ENCODE data around the gene PPP2R5D.
"Not testable (repeated sequence)": the region's sequence is repeated elsewhere in the genome, so short reads cannot be mapped to it uniquely, and the experiment has no call there.

PPP2R5D gene

GRCh38 chr6:42996513-42996912 lies 12.1 kb downstream of the PPP2R5D start:
- no peak for DNase-seq

- DNase-seq, result not testable (repeated sequence)
Measured at GRCh38 chr6:42998205-42998604, 13.8 kb downstream of the PPP2R5D start.

DNA sequence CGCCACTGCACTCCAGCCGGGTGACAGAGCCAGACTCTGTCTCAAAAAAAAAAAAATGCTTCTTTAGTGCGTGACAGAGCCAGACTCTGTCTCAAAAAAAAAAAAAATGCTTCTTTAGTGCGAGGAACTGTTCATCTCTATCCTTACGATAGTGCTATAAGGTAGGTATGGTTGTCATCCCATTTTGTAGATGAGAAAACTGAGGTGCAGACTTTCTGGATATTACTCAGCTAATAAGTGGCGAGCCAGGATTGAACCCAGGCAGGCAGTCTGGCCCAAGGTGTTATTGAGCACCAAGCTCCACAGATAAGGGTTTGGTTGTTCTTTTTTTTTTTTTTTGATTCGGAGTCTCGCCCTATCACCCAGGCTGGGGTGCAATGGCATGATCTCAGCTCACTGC lies 17.5 kb downstream of the PPP2R5D start:
- no peak for DNase-seq

- no peak for DNase-seq
Measured at GRCh38 chr6:43005844-43006243, 21.5 kb downstream of the PPP2R5D start.

DNA sequence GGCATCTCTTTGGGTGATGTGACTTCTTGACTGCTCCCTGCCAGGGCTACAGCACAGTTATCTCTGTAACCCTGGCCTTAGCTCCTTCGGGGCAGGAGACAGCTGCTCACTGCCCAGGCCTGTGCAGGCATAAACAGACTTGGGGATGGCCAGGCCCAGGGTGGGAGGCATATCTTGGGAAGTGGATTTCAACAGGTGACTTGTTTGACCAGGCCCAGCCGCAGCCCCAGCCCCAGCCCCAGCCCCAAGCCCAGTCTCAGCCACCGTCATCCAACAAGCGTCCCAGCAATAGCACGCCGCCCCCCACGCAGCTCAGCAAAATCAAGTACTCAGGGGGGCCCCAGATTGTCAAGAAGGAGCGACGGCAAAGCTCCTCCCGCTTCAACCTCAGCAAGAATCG lies 21.9 kb downstream of the PPP2R5D start:
- DNase-seq, result no peak

- no peak for DNase-seq
Measured at GRCh38 chr6:43007126-43007525, 22.8 kb downstream of the PPP2R5D start.

GRCh38 chr6:43009124-43009523 lies 24.8 kb downstream of the PPP2R5D start:
- DNase-seq, result peak in 1 of 2 experiments; percentile 52

DNA sequence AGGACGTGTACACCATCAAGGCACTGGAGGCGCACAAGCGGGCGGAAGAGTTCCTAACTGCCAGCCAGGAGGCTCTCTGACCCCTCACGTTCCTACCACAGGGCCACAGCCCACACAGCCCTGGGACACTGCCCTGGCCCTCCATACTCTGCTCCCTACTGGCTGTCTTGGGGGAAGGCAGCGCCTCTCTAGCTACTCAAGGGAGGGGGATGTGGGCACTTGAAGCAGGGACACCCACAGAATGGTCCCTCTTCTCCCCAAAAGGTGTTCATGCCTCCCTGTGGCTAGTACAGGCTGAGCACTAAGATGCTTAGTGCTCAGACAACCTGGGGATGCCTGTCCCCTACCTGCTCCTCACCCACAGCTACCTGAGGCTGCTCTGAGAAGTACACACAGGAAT lies 26.8 kb downstream of the PPP2R5D start:
- DNase-seq, result no peak

DNA sequence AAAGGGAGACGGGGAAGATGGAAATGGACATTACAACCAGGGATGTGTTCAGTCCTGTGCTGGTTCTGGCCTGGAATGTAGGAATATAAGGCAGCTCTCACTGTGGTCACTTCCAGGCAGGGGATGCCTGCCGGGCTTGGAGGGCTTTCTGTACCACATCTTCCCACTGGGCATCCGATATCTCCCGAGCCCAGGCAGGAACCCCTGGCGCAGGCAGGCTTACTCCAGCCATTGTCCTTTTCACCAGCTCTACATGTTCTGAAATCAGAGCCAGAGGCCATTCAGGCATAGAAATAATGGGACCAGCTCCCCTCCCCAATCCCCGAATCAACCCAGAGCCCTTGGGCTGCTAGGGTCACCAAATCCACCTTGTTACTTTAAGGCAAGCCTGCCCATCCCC lies 28.0 kb downstream of the PPP2R5D start:
- DNase-seq, result no peak

DNA sequence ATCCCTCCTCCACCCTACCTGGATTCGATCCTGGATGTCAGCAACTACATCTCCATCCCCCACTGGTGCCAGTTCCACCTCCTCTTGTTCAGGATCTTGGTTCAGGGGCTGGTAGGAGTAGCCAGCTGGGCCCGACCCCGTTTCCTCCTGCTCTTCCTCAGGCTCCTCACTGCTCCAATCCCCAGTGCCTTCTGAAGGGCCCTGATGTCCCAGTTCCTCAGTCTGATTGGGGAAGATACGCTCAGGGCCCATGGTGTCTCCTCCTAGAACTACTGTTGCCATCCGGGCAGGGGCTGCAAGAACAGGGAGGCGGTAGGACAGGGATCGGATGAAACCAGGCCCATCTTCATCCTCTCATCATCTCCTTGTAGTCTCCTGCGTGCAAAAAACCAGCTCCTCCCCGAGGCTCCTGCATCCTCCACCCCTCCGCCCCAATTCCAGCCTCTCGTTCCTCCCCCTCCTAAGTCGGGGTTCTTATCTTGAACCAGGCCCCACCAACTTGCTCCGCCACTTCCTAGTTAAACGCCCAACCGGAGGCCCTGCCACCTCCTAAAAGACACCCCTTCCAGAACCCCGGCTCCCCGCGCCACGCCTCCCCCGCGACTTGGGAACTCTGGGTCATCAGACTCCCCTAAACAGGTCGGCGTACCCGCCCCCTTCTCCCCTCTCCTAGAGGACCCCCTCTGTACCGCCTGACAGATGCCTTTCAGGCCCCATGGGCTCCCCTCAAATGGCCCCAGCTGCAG lies 28.9 kb downstream of the PPP2R5D start:
- DNase-seq, result no peak

GRCh38 chr6:43013843-43014433 lies 29.6 kb downstream of the PPP2R5D start, which contains the start of the genes KLHDC3 and MEA1:
TSS of gene KLHDC3 (plus strand) at chr6:43014249. CDS start at chr6:43017193, 2,944 bp downstream.
TSS of gene MEA1 (minus strand) at chr6:43013946. CDS start at chr6:43013813, 133 bp downstream.
- peak; percentile 99 to 100 for DNase-seq

- no peak for DNase-seq
Measured at GRCh38 chr6:43014434-43014909, 30.1 kb downstream of the PPP2R5D start.

DNA sequence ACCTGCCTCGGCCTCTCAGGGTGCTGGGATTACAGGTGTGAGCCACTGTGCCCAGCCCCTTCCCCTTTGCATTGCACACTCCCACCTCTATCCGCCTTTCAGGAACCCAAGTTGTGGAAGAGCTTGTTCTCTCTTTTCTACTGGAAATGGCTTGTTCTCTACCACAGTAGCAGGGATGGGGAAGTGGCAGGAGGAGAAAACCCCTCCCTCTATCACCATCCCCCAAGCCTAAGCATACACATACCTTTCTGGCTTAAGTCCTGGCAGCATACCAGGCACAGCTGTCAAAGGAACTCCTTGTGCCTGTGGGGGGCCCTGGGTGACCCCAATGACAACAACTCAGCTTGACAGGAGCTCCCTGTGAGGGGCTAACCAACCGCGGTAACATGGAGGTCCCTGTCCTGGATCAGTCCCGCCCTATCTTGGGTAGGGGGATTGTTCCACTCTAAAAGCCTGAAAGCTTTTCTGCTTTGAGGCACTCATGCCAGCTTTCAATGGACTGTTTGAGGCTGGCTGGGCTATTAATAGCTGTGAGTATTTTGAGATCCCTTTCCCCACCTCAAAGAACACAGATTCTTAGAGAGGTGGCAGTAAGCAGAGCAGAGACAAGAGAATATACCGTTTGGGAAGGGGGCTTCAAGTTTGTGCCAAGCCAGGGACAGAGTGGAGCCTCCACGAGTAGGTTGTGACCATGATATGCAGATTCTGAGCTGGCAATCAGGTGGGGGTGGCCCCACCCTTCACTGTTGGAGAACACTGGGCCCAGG lies 32.0 kb downstream of the PPP2R5D start:
- DNase-seq, result no peak

GRCh38 chr6:43016943-43017334 lies 32.6 kb downstream of the PPP2R5D start:
- no peak for DNase-seq

GRCh38 chr6:43019152-43019551 lies 34.8 kb downstream of the PPP2R5D start:
- no peak for DNase-seq

DNA sequence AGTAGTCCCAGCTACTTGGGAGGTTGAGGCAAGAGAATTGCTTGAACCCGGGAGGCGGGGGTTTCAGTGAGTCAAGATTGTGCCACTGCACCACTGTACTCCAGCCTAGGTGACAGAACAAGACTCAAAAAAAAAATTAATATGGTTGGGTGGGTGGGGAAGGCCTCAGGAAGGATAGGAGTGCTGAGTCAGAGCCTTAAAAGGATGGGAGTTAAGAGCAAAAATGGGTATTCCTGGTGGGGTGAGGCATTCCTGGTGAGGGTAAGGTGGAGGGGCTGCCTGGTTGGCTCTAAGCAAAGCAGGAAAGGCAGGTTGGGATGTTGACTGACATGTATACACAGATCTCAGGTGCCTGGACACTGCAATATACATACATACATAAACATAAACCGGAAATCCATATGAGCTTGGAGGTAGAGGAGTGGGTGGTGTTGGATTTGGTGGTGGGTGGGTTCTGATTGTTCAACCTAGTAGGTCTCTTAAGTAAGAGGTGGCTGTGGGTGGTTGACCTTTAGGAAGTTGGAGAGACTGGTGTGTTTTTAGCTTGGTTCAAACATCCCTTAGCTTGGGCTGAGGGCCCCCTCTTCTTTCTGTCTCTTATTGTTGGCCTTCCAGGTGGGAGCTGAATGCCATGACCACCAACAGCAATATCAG lies 35.8 kb downstream of the PPP2R5D start:
- no peak for DNase-seq

DNA sequence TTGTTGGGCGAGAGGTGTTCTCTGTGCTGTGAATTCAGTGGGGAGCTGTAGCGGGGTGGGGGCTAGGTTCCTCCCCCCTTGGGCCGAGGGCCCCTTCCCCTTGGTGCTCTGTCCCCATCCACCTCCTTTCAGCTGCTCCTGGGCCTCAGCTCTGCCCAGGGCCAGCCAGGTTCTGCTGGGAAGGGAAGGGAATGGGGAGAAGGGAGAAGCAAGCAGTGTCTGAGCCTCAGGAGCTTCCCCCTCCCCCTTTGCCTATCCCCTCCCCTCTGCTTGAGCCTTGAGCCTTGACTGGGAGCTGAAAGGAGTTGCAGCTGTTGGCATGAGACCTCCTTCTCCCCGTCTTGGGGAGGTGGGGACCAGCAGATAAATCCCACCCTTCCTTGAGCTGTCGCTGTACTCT lies 36.5 kb downstream of the PPP2R5D start:
- DNase-seq, result peak in 1 of 2 experiments; percentile 38

GRCh38 chr6:43021270-43022047 lies 37.1 kb downstream of the PPP2R5D start, which contains the start of gene RRP36:
TSS of gene RRP36 (plus strand) at chr6:43021623. CDS start at chr6:43021655, 32 bp downstream.
- peak in 1 of 2 experiments; percentile 60 for DNase-seq

DNA sequence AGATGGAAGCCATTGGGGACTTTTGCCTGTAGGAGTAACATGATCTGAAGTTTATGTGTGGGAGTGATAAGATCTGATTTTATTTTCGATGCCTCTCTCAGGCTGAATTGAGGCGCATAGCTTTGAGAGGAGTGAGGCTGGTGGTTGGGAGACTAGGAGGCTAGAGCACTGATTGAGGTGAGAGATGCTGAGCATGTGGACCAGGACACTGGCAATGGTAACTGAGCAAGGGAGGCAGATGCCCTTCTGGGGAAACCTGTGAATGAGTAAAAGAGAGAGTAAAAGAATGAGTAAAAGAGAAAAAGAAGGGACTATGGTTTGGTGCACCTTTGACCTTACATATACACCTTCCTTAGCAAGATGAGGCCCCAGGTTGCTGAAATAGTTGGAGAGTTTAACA lies 40.1 kb downstream of the PPP2R5D start:
- no peak for DNase-seq

- no peak for DNase-seq
Measured at GRCh38 chr6:43026365-43026764, 42.0 kb downstream of the PPP2R5D start.

GRCh38 chr6:43029120-43029519 lies 44.8 kb downstream of the PPP2R5D start:
- DNase-seq, result no peak

GRCh38 chr6:43032326-43032725 lies 48.0 kb downstream of the PPP2R5D start:
- DNase-seq, result no peak
